K562 (cell line): ENCODE data around the gene SLC29A2. TPM values are rescaled to one million over a fixed set of nuclear protein-coding genes. Genes with fewer than 3 reads are reported as not detected.

Experiments used
- ATAC-seq: fragments of 200-7000 bp; cut with Tn5 transposase; 3 replicates; pipeline ENCODE4 v1.9.1; 2020; ENCODE audit warnings: moderate library complexity
- BruUV-seq: library from RNA; stranded (reverse); fragments of 400-500 nt; replicated peaks from 2 replicates; lab custom pipeline; 2021; lab: Mats Ljungman, UMichigan
- CTCF ChIA-PET: fragments of 300-600 bp; formaldehyde crosslinking; extraction: SDS; loops from one replicate; lab custom pipeline; 2021; ENCODE audit warnings: low intra/inter-chr PET ratio; lab: Yijun Ruan, JAX
- POLR2A ChIA-PET: fragments of 300-600, 350-650 bp; sonication (Branson Sonifier 250); formaldehyde crosslinking; extraction: SDS; loops from one replicate; lab custom pipeline; 2021; ENCODE audit warnings: antibody characterized with exemption, inconsistent platforms; lab: Yijun Ruan, JAX
- DNase-seq, 4 experiments: peaks; one replicate each; pipeline versions ENCODE4 v3.0.0 to v3.0.0-alpha.2; 2011 to 2018; ENCODE audit warnings: low spot score in 3 of 4, mixed read lengths in 3 of 4; ENCODE audit errors: extremely low read depth in 1 of 4
- FAIRE-seq: peaks from 2 replicates; lab custom pipeline; 2011; peaks lifted over from hg19 to GRCh38; lab: Jason Lieb, UNC
- H2AFZ ChIP-seq: 2 replicates; pipeline ENCODE4 v1.6.0; 2011; ENCODE audit warnings: low read depth, low read length, control low read depth, inconsistent platforms
- H3K27ac ChIP-seq: fragments of 200-600 bp; 3 replicates; pipeline ENCODE4 v1.8.0; 2011; ENCODE audit warnings: low read depth, mild to moderate bottlenecking, control low read depth, inconsistent platforms, low read length, moderate library complexity, mixed read lengths; ENCODE audit errors: extremely low read depth
- H3K27me3 ChIP-seq, 2 experiments: fragments of 300-600 bp in 1 of 2; 2 replicates in 1 of 2; 3 replicates in 1 of 2; pipeline versions ENCODE4 v1.6.0 to v1.8.0; 2011; ENCODE audit warnings: inconsistent platforms in 2 of 2, low read length in 2 of 2, mild to moderate bottlenecking in 1 of 2, mixed read lengths in 1 of 2, moderate library complexity in 1 of 2; ENCODE audit not compliant: control insufficient read depth in 2 of 2, insufficient read depth in 2 of 2
- H3K36me3 ChIP-seq: fragments of 300-600 bp; 3 replicates; pipeline ENCODE4 v1.8.0; 2011; ENCODE audit warnings: mild to moderate bottlenecking, low read length, inconsistent platforms; ENCODE audit not compliant: control insufficient read depth, insufficient read depth
- H3K4me1 ChIP-seq, 2 experiments: fragments of 200-600 bp in 1 of 2; replicated peaks in 1 of 2; 2 replicates in 1 of 2; 3 replicates in 1 of 2; pipeline versions ENCODE4 v1.5.1 to v1.8.0; 2011; ENCODE audit warnings: inconsistent platforms in 2 of 2, low read length in 2 of 2, mild to moderate bottlenecking in 1 of 2, mixed read lengths in 1 of 2, moderate library complexity in 1 of 2; ENCODE audit not compliant: control insufficient read depth in 2 of 2, insufficient read depth in 2 of 2
- H3K4me2 ChIP-seq: 2 replicates; pipeline ENCODE4 v1.6.1; 2011; ENCODE audit warnings: low read length, control low read depth, inconsistent platforms, mixed read lengths; ENCODE audit not compliant: insufficient read depth
- H3K4me3 ChIP-seq: fragments of 200-600 bp; sonication (generic), shearing (Covaris generic); 2 replicates; pipeline ENCODE4 v1.5.1; 2016; ENCODE audit warnings: control low read depth, inconsistent platforms
- H3K79me2 ChIP-seq: fragments of 200-600 bp; 3 replicates; pipeline ENCODE4 v1.8.0; 2011; ENCODE audit warnings: low read length, inconsistent platforms; ENCODE audit not compliant: control insufficient read depth, insufficient read depth
- H3K9ac ChIP-seq, 2 experiments: 2 replicates each; pipeline versions ENCODE4 v1.6.0 to v1.6.1; 2011; ENCODE audit warnings: low read depth in 2 of 2, low read length in 2 of 2, control low read depth in 1 of 2, inconsistent platforms in 1 of 2, mild to moderate bottlenecking in 1 of 2, mixed read lengths in 1 of 2; ENCODE audit not compliant: insufficient read depth in 1 of 2
- H3K9me1 ChIP-seq: one replicate; pipeline ENCODE4 v1.6.0; 2011; ENCODE audit warnings: inconsistent platforms, mild to moderate bottlenecking, low read length, moderate library complexity; ENCODE audit not compliant: control insufficient read depth, insufficient read depth
- H3K9me3 ChIP-seq: replicated peaks from 2 replicates; pipeline ENCODE4 v1.5.1; 2011; ENCODE audit warnings: low read depth, low read length, inconsistent platforms; ENCODE audit not compliant: control insufficient read depth, insufficient read depth
- H4K20me1 ChIP-seq: replicated peaks from 2 replicates; pipeline ENCODE4 v1.6.1; 2011; ENCODE audit warnings: low read length, inconsistent platforms, mixed read lengths; ENCODE audit not compliant: control insufficient read depth, insufficient read depth
- MEF2A ChIP-seq: IDR thresholded peaks from 2 replicates; pipeline ENCODE4 v1.6.1; 2011; ENCODE audit warnings: low read depth, mild to moderate bottlenecking, low read length, moderate library complexity; ENCODE audit not compliant: control insufficient read depth
- POLR2A ChIP-seq: fragments of 450-650 bp; conservative IDR thresholded peaks from 2 replicates; pipeline ENCODE4 v1.6.1; 2016
- POLR2G ChIP-seq: fragments of 200-400 bp; formaldehyde crosslinking; IDR thresholded peaks from 2 replicates; pipeline ENCODE4 v1.6.1; 2017; ENCODE audit warnings: low read depth, mild to moderate bottlenecking, antibody characterized with exemption, low read length, moderate library complexity
- RBFOX2 ChIP-seq: fragments of 200-400 bp; formaldehyde crosslinking; IDR thresholded peaks from 2 replicates; pipeline ENCODE4 v1.6.1; 2017; ENCODE audit warnings: low read depth, mild to moderate bottlenecking, low read length, moderate library complexity
- SRSF1 ChIP-seq: fragments of 200-400 bp; formaldehyde crosslinking; IDR thresholded peaks from 2 replicates; pipeline ENCODE4 v1.6.1; 2017; ENCODE audit warnings: mild to moderate bottlenecking, low read depth, low read length, moderate library complexity
- TRIM28 ChIP-seq: fragments of 450-650 bp; IDR thresholded peaks from 2 replicates; pipeline ENCODE4 v1.6.1; 2017
- WGBS: fragments of 100-300 bp; shearing (Covaris generic); methylation state at CpG from one replicate; pipeline ENCODE4 v1.1.6; 2016; ENCODE audit warnings: low coverage, mixed read lengths; ENCODE audit not compliant: insufficient coverage; ENCODE audit errors: missing lambda C conversion rate; 5-methylcytosine and 5-hydroxymethylcytosine counted together
- in situ Hi-C: fragments of 300-500 bp; cut with MboI; formaldehyde crosslinking; loops from 4 replicates; pipeline ENCODE4 v1.15.0; 2018; ENCODE audit warnings: inconsistent platforms, mixed read lengths
- intact Hi-C: fragments of 100-400 bp; cut with micrococcal nuclease; formaldehyde crosslinking; loops from 2 replicates; pipeline ENCODE4 v1.14.2; 2022
- polyA plus RNA-seq, 8 experiments: library from polyadenylated mRNA; depleted of rRNA in 4 of 8; stranded (reverse) in 5 of 8; unstranded in 3 of 8; fragments of >200 nt; fragmentation: Nextera tagmentation in 2 of 8; fragmentation: Illumina TruSeq in 1 of 8; extraction: Ambion mirVana in 2 of 8; extraction: Trizol in 1 of 8; gene quantifications; 2 replicates each; pipeline versions ENCODE4 v1.2.1 to v1.2.3, GENCODE V29; 2011 to 2014; ENCODE audit warnings: inconsistent platforms in 1 of 8, missing spikeins in 1 of 8
- total RNA-seq, 7 experiments: library from RNA; depleted of rRNA in 6 of 7; stranded (reverse); fragments of >200 nt in 6 of 7; fragmentation: Illumina TruSeq in 2 of 7; extraction: Trizol in 2 of 7; gene quantifications; 2 replicates each; pipeline versions ENCODE4 v1.2.1 to v1.2.3, GENCODE V29; 2011 to 2021; ENCODE audit warnings: low replicate concordance in 1 of 7

SLC29A2 gene
- total and polyA plus RNA-seq, 9 of the 15 experiments (the other 6 are each of a cell fraction or from before 2014, with no cell fraction given), result 2.4 to 48.6 (median 14.2) TPM

- in situ Hi-C loops, result no loop called here
- Histone ChIP-seq H2AFZ (no peak overlapping the region), H3K4me3 (no peak overlapping the region), H3K9ac (peak overlapping the region in 1 of 2 experiments; percentile 31; a peak in 1 of 4 replicates), H3K9me1 (peaks cover 3% of the 10 kb centered on the region), H3K79me2 (peaks cover 13% of the 10 kb centered on the region), H3K4me2 (no peak overlapping the region), H4K20me1 (peaks cover 23% of the 10 kb centered on the region), H3K4me1 (peaks cover 0 to 30% of the 10 kb centered on the region in 2 experiments; a peak in 4 of 5 replicates)
- ATAC-seq (no peak), DNase-seq (peak in 2 of 4 experiments; percentile 5 to 7)
- BruUV-seq, result no TSS peak
- WGBS, result 91% methylated on average over 14 of the region's 14 CpGs
- TF ChIP-seq RBFOX2 (0 out of 2 replicates have a peak, but pooled peaks have one; percentile 44), MEF2A (no peak), SRSF1 (no peak), POLR2A (0 out of 2 replicates have a peak, but pooled peaks have one; percentile 13), TRIM28 (no peak), POLR2G (peak; percentile 80)
- TF ChIP-seq, all 486 proteins: peak for 3
- H3K36me3 ChIP-seq, result peaks cover 59% of the 10 kb centered on the region
- no peaks in the 10 kb centered on the region for H3K9me3 ChIP-seq
- no peaks in the 10 kb centered on the region for H3K27me3 ChIP-seq
- POLR2A ChIA-PET, result interaction anchor here (0.6 to 3.3 kb wide), 7 partner anchors 9 to 51 kb away, joined by 3 to 16 read pairs (median 7); partner anchors contain the start of genes BRMS1 and SLC29A2
- H3K27ac ChIP-seq, result no peak overlapping the region
- intact Hi-C loops, result no loop called here
- FAIRE-seq, result no peak
- CTCF ChIA-PET, result no interaction called here
These were observed 8.4 kb downstream of the SLC29A2 start for GRCh38 chr11:66363187-66363601.
